GM12878 (cell line): ENCODE measurements around the gene AMBP. TPM values are rescaled to one million over a fixed set of nuclear protein-coding genes. Genes with fewer than 3 reads are reported as not detected.

Experiments used
- ATAC-seq: fragments of 200-7000 bp; cut with Tn5 transposase; 3 replicates; pipeline ENCODE4 v1.9.1; 2020; ENCODE audit warnings: mild to moderate bottlenecking, moderate library complexity
- BruUV-seq: library from RNA; stranded (reverse); fragments of 400-500 nt; replicated peaks from 2 replicates; lab custom pipeline; 2021; lab: Mats Ljungman, UMichigan
- CTCF ChIA-PET: fragments of 300-600 bp; sonication (Branson Sonifier 250); formaldehyde crosslinking; extraction: SDS; loops from one replicate; lab custom pipeline; 2021; ENCODE audit warnings: inconsistent platforms; lab: Yijun Ruan, JAX
- POLR2A ChIA-PET: fragments of 350-600 bp; formaldehyde crosslinking; extraction: SDS; loops from one replicate; lab custom pipeline; 2021; ENCODE audit warnings: inconsistent platforms; lab: Charles Lee
- RAD21 ChIA-PET: fragments of 300-600 bp; sonication (Branson Sonifier 250); formaldehyde crosslinking; loops from one replicate; lab custom pipeline; 2023; ENCODE audit warnings: antibody characterized with exemption; ENCODE audit not compliant: unreplicated experiment; lab: Charles Lee
- SMC1A ChIA-PET: fragments of 300-600 bp; sonication (Branson Sonifier 250); formaldehyde crosslinking; loops from one replicate; lab custom pipeline; 2023; ENCODE audit not compliant: unreplicated experiment, uncharacterized antibody; lab: Charles Lee
- DNase-seq: peaks from one replicate; pipeline ENCODE4 v3.0.0-alpha.2; 2011; ENCODE audit warnings: low read depth, low spot score
- FAIRE-seq: peaks from 3 replicates; lab custom pipeline; 2011; peaks lifted over from hg19 to GRCh38; lab: Jason Lieb, UNC
- H2AFZ ChIP-seq: 2 replicates; pipeline ENCODE4 v1.6.0; 2011; ENCODE audit warnings: low read depth, low read length, control low read depth; ENCODE audit not compliant: control insufficient read depth
- H3K27ac ChIP-seq: 2 replicates; pipeline ENCODE4 v1.5.1; 2011; ENCODE audit warnings: control low read depth; ENCODE audit not compliant: control insufficient read depth, insufficient read depth
- H3K27me3 ChIP-seq, 2 experiments: replicated peaks in 1 of 2; 2 replicates each; pipeline versions ENCODE4 v1.6.0 to v1.6.1; 2011; ENCODE audit warnings: low read length in 1 of 2; ENCODE audit not compliant: control insufficient read depth in 2 of 2, insufficient read depth in 2 of 2
- H3K36me3 ChIP-seq, 2 experiments: 2 replicates each; pipeline ENCODE4 v1.5.1; 2011; ENCODE audit warnings: low read length in 1 of 2; ENCODE audit not compliant: control insufficient read depth in 2 of 2, insufficient read depth in 2 of 2
- H3K4me1 ChIP-seq: 2 replicates; pipeline ENCODE4 v1.6.1; 2011; ENCODE audit warnings: mild to moderate bottlenecking, low read length, moderate library complexity, mixed read lengths; ENCODE audit not compliant: control insufficient read depth, insufficient read depth
- H3K4me2 ChIP-seq: 2 replicates; pipeline ENCODE4 v1.6.0; 2011; ENCODE audit warnings: control low read depth; ENCODE audit not compliant: control insufficient read depth, insufficient read depth
- H3K4me3 ChIP-seq: fragments of 200-600 bp; sonication (generic); 2 replicates; pipeline ENCODE4 v1.5.1; 2016
- H3K79me2 ChIP-seq: 2 replicates; pipeline ENCODE4 v1.6.0; 2011; ENCODE audit warnings: low read length; ENCODE audit not compliant: control insufficient read depth, insufficient read depth
- H3K9ac ChIP-seq: 2 replicates; pipeline ENCODE4 v1.8.0; 2011; ENCODE audit warnings: low read length, control low read depth, mixed read lengths; ENCODE audit not compliant: control insufficient read depth, insufficient read depth
- H3K9me3 ChIP-seq: replicated peaks from 3 replicates; pipeline ENCODE4 v1.5.1; 2011; ENCODE audit warnings: mild to moderate bottlenecking, low read length; ENCODE audit not compliant: control insufficient read depth, insufficient read depth
- H4K20me1 ChIP-seq: 2 replicates; pipeline ENCODE4 v1.6.0; 2011; ENCODE audit not compliant: control insufficient read depth, insufficient read depth
- BMI1 ChIP-seq: fragments of 450-650 bp; IDR thresholded peaks from 2 replicates; pipeline ENCODE4 v1.6.1; 2016; ENCODE audit warnings: mild to moderate bottlenecking, moderate library complexity, borderline replicate concordance
- E2F8 ChIP-seq: fragments of 450-650 bp; IDR thresholded peaks from 2 replicates; pipeline ENCODE4 v1.6.1; 2018; ENCODE audit warnings: mild to moderate bottlenecking, low read depth, moderate library complexity; ENCODE audit not compliant: partially characterized antibody
- EED ChIP-seq: sonication (generic); IDR thresholded peaks from 2 replicates; pipeline ENCODE4 v1.6.1; 2016; ENCODE audit warnings: antibody characterized with exemption, low read depth
- EP300 ChIP-seq, 2 experiments: fragments of 150-350 bp in 1 of 2; IDR thresholded peaks; 2 replicates each; pipeline ENCODE4 v1.6.1; 2011 to 2012; ENCODE audit warnings: low read depth in 2 of 2, low read length in 2 of 2, borderline replicate concordance in 1 of 2, improper control_type of control experiment in 1 of 2, inconsistent platforms in 1 of 2; ENCODE audit not compliant: control insufficient read depth in 1 of 2
- GATAD2B ChIP-seq: fragments of 450-650 bp; conservative IDR thresholded peaks from 2 replicates; pipeline ENCODE4 v1.6.1; 2017; ENCODE audit warnings: low read depth, mild to moderate bottlenecking, moderate library complexity
- LARP7 ChIP-seq: fragments of 450-650 bp; IDR thresholded peaks from 2 replicates; pipeline ENCODE4 v1.6.1; 2017; ENCODE audit warnings: mild to moderate bottlenecking
- MXI1 ChIP-seq: fragments of 150-350 bp; IDR thresholded peaks from 2 replicates; pipeline ENCODE4 v1.6.1; 2011; ENCODE audit warnings: low read depth, mild to moderate bottlenecking, inconsistent platforms, low read length, improper control_type of control experiment
- RAD21 ChIP-seq: IDR thresholded peaks from 2 replicates; pipeline ENCODE4 v1.6.1; 2011; ENCODE audit warnings: mild to moderate bottlenecking, low read depth, low read length, moderate library complexity; ENCODE audit not compliant: insufficient read depth
- REST ChIP-seq: IDR thresholded peaks from 2 replicates; pipeline ENCODE4 v1.6.1; 2012; ENCODE audit warnings: mild to moderate bottlenecking, low read depth, low read length
- SMARCA5 ChIP-seq: fragments of 450-650 bp; IDR thresholded peaks from 2 replicates; pipeline ENCODE4 v1.6.1; 2017; ENCODE audit warnings: mild to moderate bottlenecking
- SREBF1 ChIP-seq: IDR thresholded peaks from 2 replicates; pipeline ENCODE4 v1.6.1; 2012; ENCODE audit warnings: mild to moderate bottlenecking, low read length
- STAT1 ChIP-seq: fragments of 450-650 bp; conservative IDR thresholded peaks from 2 replicates; pipeline ENCODE4 v1.6.1; 2014; ENCODE audit warnings: antibody characterized with exemption, mild to moderate bottlenecking
- TCF7 ChIP-seq: IDR thresholded peaks from 2 replicates; pipeline ENCODE4 v1.6.1; 2014; ENCODE audit warnings: antibody characterized with exemption, borderline replicate concordance
- ZBTB40 ChIP-seq: fragments of 450-650 bp; IDR thresholded peaks from 2 replicates; pipeline ENCODE4 v1.6.1; 2016; ENCODE audit warnings: mild to moderate bottlenecking, moderate library complexity, borderline replicate concordance
- ZZZ3 ChIP-seq: IDR thresholded peaks from 2 replicates; pipeline ENCODE4 v1.6.1; 2011; ENCODE audit warnings: low read depth; ENCODE audit not compliant: control insufficient read depth, insufficient read length
- WGBS: methylation state at CpG from one replicate; pipeline ENCODE4 v1.1.6; 2016; ENCODE audit warnings: low lambda C conversion rate; ENCODE audit not compliant: insufficient replicate concordance, insufficient coverage; ENCODE audit errors: missing lambda C conversion rate; 5-methylcytosine and 5-hydroxymethylcytosine counted together
- in situ Hi-C: fragments of 300-500 bp; cut with MboI; formaldehyde crosslinking; loops from 9 replicates; pipeline ENCODE4 v1.14.3; 2018; ENCODE audit warnings: mixed read lengths
- intact Hi-C: fragments of 100-400 bp; cut with micrococcal nuclease; formaldehyde crosslinking; loops from one replicate; pipeline ENCODE4 v1.14.2; 2022; ENCODE audit not compliant: unreplicated experiment
- polyA plus RNA-seq, 11 experiments: library from polyadenylated mRNA; depleted of rRNA in 4 of 11; unstranded in 6 of 11; stranded (reverse) in 5 of 11; fragments of >200 nt; fragmentation: Nextera tagmentation in 4 of 11; fragmentation: Illumina TruSeq in 1 of 11; extraction: Ambion mirVana in 4 of 11; extraction: Trizol in 1 of 11; gene quantifications; 1 replicate in 1 of 11; 2 replicates in 10 of 11; pipeline versions ENCODE4 v1.2.1 to v1.2.3, GENCODE V29; 2011 to 2016; ENCODE audit warnings: inconsistent platforms in 2 of 11, missing spikeins in 2 of 11, low read depth in 1 of 11
- total RNA-seq, 4 experiments: library from RNA; depleted of rRNA in 3 of 4; stranded (reverse); fragments of >200 nt in 3 of 4; fragmentation: Illumina TruSeq in 1 of 4; extraction: Trizol in 1 of 4; gene quantifications; 2 replicates each; pipeline versions ENCODE4 v1.2.1 to v1.2.3, GENCODE V29; 2013 to 2021

Gene AMBP
- total and polyA plus RNA-seq, 10 of the 15 experiments (the other 5 are each of a cell fraction or from before 2014, with no cell fraction given) = 0.11 to 2.3 (median 0.18) TPM; not detected in 7

- BruUV-seq = no TSS peak
- H3K4me3 ChIP-seq = no peak overlapping the region
- intact Hi-C loops = no loop called here
- ChIA-PET RAD21 (no interaction called here), POLR2A (no interaction called here), SMC1A (no interaction called here), CTCF (interaction anchor here (0.5 to 1.3 kb wide), 2 partner anchors 13 kb away, joined by 3 read pairs; no protein-coding TSS in a partner anchor)
- no peaks in the 10 kb centered on the region for H3K9me3 ChIP-seq
- no peak for DNase-seq
- 0% methylated on average over 1 of the region's 1 CpG for WGBS
- no peaks in the 10 kb centered on the region for H3K36me3 ChIP-seq
- no peaks in the 10 kb centered on the region for H4K20me1 ChIP-seq
- H3K4me1 ChIP-seq = no peaks in the 10 kb centered on the region
- no peak for ATAC-seq
- H3K4me2 ChIP-seq = no peak overlapping the region
- H2AFZ ChIP-seq = no peak overlapping the region
- no peak overlapping the region for H3K9ac ChIP-seq
- H3K27me3 ChIP-seq = peaks cover 0 to 4% of the 10 kb centered on the region in 2 experiments; a peak in 1 of 4 replicates
- no peak overlapping the region for H3K27ac ChIP-seq
- in situ Hi-C loops = loop anchor here (25.0 kb wide), 1 partner anchor 585 kb away; the partner anchor contains the start of gene RGS3
- H3K79me2 ChIP-seq = no peaks in the 10 kb centered on the region
- FAIRE-seq = no peak
- no peak for TF ChIP-seq GATAD2B
- TF ChIP-seq BMI1 = no peak
- no peak for TF ChIP-seq E2F8
- no peak for TF ChIP-seq ZZZ3
- TF ChIP-seq MXI1 = no peak
- no peak for TF ChIP-seq RAD21
- TF ChIP-seq EP300 (IDR thresholded peaks at IDR 0.05; ENCODE audit: borderline replicate concordance in 1 of 2, control insufficient read depth in 1 of 2, low read depth in 2 of 2, low read length in 2 of 2) = no peak
- no peak for TF ChIP-seq ZBTB40
- TF ChIP-seq STAT1 = no peak
- TF ChIP-seq REST = no peak
- TF ChIP-seq EED = no peak
- no peak for TF ChIP-seq TCF7
- TF ChIP-seq LARP7 = no peak
- TF ChIP-seq SMARCA5 = no peak
- TF ChIP-seq SREBF1 = no peak
These were observed 31.2 kb downstream of the AMBP start for GRCh38 chr9:114046875-114047274.
